K562 (cell line): ENCODE data around the gene MAZ. TPM values are rescaled to one million over a fixed set of nuclear protein-coding genes. Genes with fewer than 3 reads are reported as not detected.

Experiments
- ATAC-seq: fragments of 200-7000 bp; cut with Tn5 transposase; 3 replicates; pipeline ENCODE4 v1.9.1; 2020; ENCODE audit warnings: moderate library complexity
- BruUV-seq: library from RNA; stranded (reverse); fragments of 400-500 nt; replicated peaks from 2 replicates; lab custom pipeline; 2021; lab: Mats Ljungman, UMichigan
- CTCF ChIA-PET: fragments of 300-600 bp; formaldehyde crosslinking; extraction: SDS; loops from one replicate; lab custom pipeline; 2021; ENCODE audit warnings: low intra/inter-chr PET ratio; lab: Yijun Ruan, JAX
- POLR2A ChIA-PET: fragments of 300-600, 350-650 bp; sonication (Branson Sonifier 250); formaldehyde crosslinking; extraction: SDS; loops from one replicate; lab custom pipeline; 2021; ENCODE audit warnings: antibody characterized with exemption, inconsistent platforms; lab: Yijun Ruan, JAX
- DNase-seq, 4 experiments: peaks; one replicate each; pipeline versions ENCODE4 v3.0.0 to v3.0.0-alpha.2; 2011 to 2018; ENCODE audit warnings: low spot score in 3 of 4, mixed read lengths in 3 of 4; ENCODE audit errors: extremely low read depth in 1 of 4
- FAIRE-seq: peaks from 2 replicates; lab custom pipeline; 2011; peaks lifted over from hg19 to GRCh38; lab: Jason Lieb, UNC
- H2AFZ ChIP-seq: 2 replicates; pipeline ENCODE4 v1.6.0; 2011; ENCODE audit warnings: low read depth, low read length, control low read depth, inconsistent platforms
- H3K27ac ChIP-seq: fragments of 200-600 bp; 3 replicates; pipeline ENCODE4 v1.8.0; 2011; ENCODE audit warnings: low read depth, mild to moderate bottlenecking, control low read depth, inconsistent platforms, low read length, moderate library complexity, mixed read lengths; ENCODE audit errors: extremely low read depth
- H3K27me3 ChIP-seq, 2 experiments: fragments of 300-600 bp in 1 of 2; 2 replicates in 1 of 2; 3 replicates in 1 of 2; pipeline versions ENCODE4 v1.6.0 to v1.8.0; 2011; ENCODE audit warnings: inconsistent platforms in 2 of 2, low read length in 2 of 2, mild to moderate bottlenecking in 1 of 2, mixed read lengths in 1 of 2, moderate library complexity in 1 of 2; ENCODE audit not compliant: control insufficient read depth in 2 of 2, insufficient read depth in 2 of 2
- H3K36me3 ChIP-seq: fragments of 300-600 bp; 3 replicates; pipeline ENCODE4 v1.8.0; 2011; ENCODE audit warnings: mild to moderate bottlenecking, low read length, inconsistent platforms; ENCODE audit not compliant: control insufficient read depth, insufficient read depth
- H3K4me1 ChIP-seq, 2 experiments: fragments of 200-600 bp in 1 of 2; replicated peaks in 1 of 2; 2 replicates in 1 of 2; 3 replicates in 1 of 2; pipeline versions ENCODE4 v1.5.1 to v1.8.0; 2011; ENCODE audit warnings: inconsistent platforms in 2 of 2, low read length in 2 of 2, mild to moderate bottlenecking in 1 of 2, mixed read lengths in 1 of 2, moderate library complexity in 1 of 2; ENCODE audit not compliant: control insufficient read depth in 2 of 2, insufficient read depth in 2 of 2
- H3K4me2 ChIP-seq: 2 replicates; pipeline ENCODE4 v1.6.1; 2011; ENCODE audit warnings: low read length, control low read depth, inconsistent platforms, mixed read lengths; ENCODE audit not compliant: insufficient read depth
- H3K4me3 ChIP-seq: fragments of 200-600 bp; sonication (generic), shearing (Covaris generic); 2 replicates; pipeline ENCODE4 v1.5.1; 2016; ENCODE audit warnings: control low read depth, inconsistent platforms
- H3K79me2 ChIP-seq: fragments of 200-600 bp; 3 replicates; pipeline ENCODE4 v1.8.0; 2011; ENCODE audit warnings: low read length, inconsistent platforms; ENCODE audit not compliant: control insufficient read depth, insufficient read depth
- H3K9ac ChIP-seq, 2 experiments: 2 replicates each; pipeline versions ENCODE4 v1.6.0 to v1.6.1; 2011; ENCODE audit warnings: low read depth in 2 of 2, low read length in 2 of 2, control low read depth in 1 of 2, inconsistent platforms in 1 of 2, mild to moderate bottlenecking in 1 of 2, mixed read lengths in 1 of 2; ENCODE audit not compliant: insufficient read depth in 1 of 2
- H3K9me1 ChIP-seq: one replicate; pipeline ENCODE4 v1.6.0; 2011; ENCODE audit warnings: inconsistent platforms, mild to moderate bottlenecking, low read length, moderate library complexity; ENCODE audit not compliant: control insufficient read depth, insufficient read depth
- H3K9me3 ChIP-seq: replicated peaks from 2 replicates; pipeline ENCODE4 v1.5.1; 2011; ENCODE audit warnings: low read depth, low read length, inconsistent platforms; ENCODE audit not compliant: control insufficient read depth, insufficient read depth
- H4K20me1 ChIP-seq: replicated peaks from 2 replicates; pipeline ENCODE4 v1.6.1; 2011; ENCODE audit warnings: low read length, inconsistent platforms, mixed read lengths; ENCODE audit not compliant: control insufficient read depth, insufficient read depth
- ESRRB ChIP-seq: fragments of 250-450 bp; sonication (Bioruptor Pico); IDR thresholded peaks from 2 replicates; pipeline ENCODE4 v1.5.0; 2020; ENCODE audit warnings: mild to moderate bottlenecking, moderate library complexity, borderline replicate concordance
- ILK ChIP-seq: fragments of 450-650 bp; IDR thresholded peaks from 2 replicates; pipeline ENCODE4 v1.6.1; 2016; ENCODE audit warnings: missing genetic modification characterization, low read depth, mild to moderate bottlenecking, missing compliant biosample characterization, moderate library complexity, borderline replicate concordance
- RBM34 ChIP-seq: fragments of 200-400 bp; formaldehyde crosslinking; IDR thresholded peaks from 2 replicates; pipeline ENCODE4 v1.6.1; 2018; ENCODE audit warnings: low read length, borderline replicate concordance; ENCODE audit not compliant: insufficient read depth
- RHOXF2B ChIP-seq: fragments of 250-450 bp; sonication (Bioruptor Pico); conservative IDR thresholded peaks from 2 replicates; pipeline ENCODE4 v1.5.1; 2021
- TARDBP ChIP-seq: fragments of 450-650 bp; IDR thresholded peaks from 2 replicates; pipeline ENCODE4 v1.6.1; 2016
- YY1 ChIP-seq, 3 experiments: IDR thresholded peaks; 2 replicates each; pipeline ENCODE4 v1.6.1; 2011; ENCODE audit warnings: low read length in 2 of 3, mild to moderate bottlenecking in 2 of 3, moderate library complexity in 2 of 3, borderline replicate concordance in 1 of 3, control low read depth in 1 of 3, low read depth in 1 of 3; ENCODE audit not compliant: insufficient read depth in 3 of 3, insufficient replicate concordance in 2 of 3, control insufficient read depth in 1 of 3, insufficient read length in 1 of 3; ENCODE audit errors: extremely low read depth in 1 of 3
- WGBS: fragments of 100-300 bp; shearing (Covaris generic); methylation state at CpG from one replicate; pipeline ENCODE4 v1.1.6; 2016; ENCODE audit warnings: low coverage, mixed read lengths; ENCODE audit not compliant: insufficient coverage; ENCODE audit errors: missing lambda C conversion rate; 5-methylcytosine and 5-hydroxymethylcytosine counted together
- in situ Hi-C: fragments of 300-500 bp; cut with MboI; formaldehyde crosslinking; loops from 4 replicates; pipeline ENCODE4 v1.15.0; 2018; ENCODE audit warnings: inconsistent platforms, mixed read lengths
- intact Hi-C: fragments of 100-400 bp; cut with micrococcal nuclease; formaldehyde crosslinking; loops from 2 replicates; pipeline ENCODE4 v1.14.2; 2022
- polyA plus RNA-seq, 8 experiments: library from polyadenylated mRNA; depleted of rRNA in 4 of 8; stranded (reverse) in 5 of 8; unstranded in 3 of 8; fragments of >200 nt; fragmentation: Nextera tagmentation in 2 of 8; fragmentation: Illumina TruSeq in 1 of 8; extraction: Ambion mirVana in 2 of 8; extraction: Trizol in 1 of 8; gene quantifications; 2 replicates each; pipeline versions ENCODE4 v1.2.1 to v1.2.3, GENCODE V29; 2011 to 2014; ENCODE audit warnings: inconsistent platforms in 1 of 8, missing spikeins in 1 of 8
- total RNA-seq, 7 experiments: library from RNA; depleted of rRNA in 6 of 7; stranded (reverse); fragments of >200 nt in 6 of 7; fragmentation: Illumina TruSeq in 2 of 7; extraction: Trizol in 2 of 7; gene quantifications; 2 replicates each; pipeline versions ENCODE4 v1.2.1 to v1.2.3, GENCODE V29; 2011 to 2021; ENCODE audit warnings: low replicate concordance in 1 of 7
- TF ChIP-seq, protein P1 (sequence below): fragments of 250-450 bp; sonication (Bioruptor Pico); IDR thresholded peaks from 2 replicates; pipeline ENCODE4 v1.4.0; 2020; ENCODE audit warnings: mild to moderate bottlenecking, moderate library complexity
- TF ChIP-seq, protein P2 (sequence below): fragments of 250-450 bp; sonication (Bioruptor Pico); IDR thresholded peaks from 2 replicates; pipeline ENCODE4 v1.4.0; 2020; ENCODE audit warnings: mild to moderate bottlenecking, moderate library complexity, borderline replicate concordance

The MAZ gene
- total and polyA plus RNA-seq, 9 of the 15 experiments (the other 6 are each of a cell fraction or from before 2014, with no cell fraction given) = 45.4 to 532 (median 250) TPM

DNA sequence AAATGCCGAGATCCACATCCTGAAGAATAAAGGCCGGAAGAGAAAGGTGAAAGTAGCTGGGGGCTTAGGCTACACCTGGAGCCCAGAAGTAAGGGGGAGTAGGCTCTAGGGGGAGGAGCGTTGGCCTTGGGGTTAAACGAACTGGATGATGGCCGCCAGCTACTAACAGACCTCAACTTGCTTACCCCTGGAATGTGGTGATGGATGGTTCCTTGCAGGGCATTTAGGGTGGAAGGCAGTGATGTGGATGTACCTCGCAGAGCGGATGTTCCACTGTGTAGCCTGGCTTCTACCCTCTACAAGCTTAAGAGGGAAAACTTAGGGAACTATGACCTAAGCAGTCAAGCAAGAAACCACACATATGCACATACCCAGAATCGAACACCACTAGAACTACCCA, 2.3 kb upstream of the MAZ start:
- WGBS = 73% methylated on average over 8 of the region's 8 CpGs
- no peak for DNase-seq
- H2AFZ ChIP-seq = no peak overlapping the region
- no peak for ATAC-seq
- TF ChIP-seq, protein P1, sequence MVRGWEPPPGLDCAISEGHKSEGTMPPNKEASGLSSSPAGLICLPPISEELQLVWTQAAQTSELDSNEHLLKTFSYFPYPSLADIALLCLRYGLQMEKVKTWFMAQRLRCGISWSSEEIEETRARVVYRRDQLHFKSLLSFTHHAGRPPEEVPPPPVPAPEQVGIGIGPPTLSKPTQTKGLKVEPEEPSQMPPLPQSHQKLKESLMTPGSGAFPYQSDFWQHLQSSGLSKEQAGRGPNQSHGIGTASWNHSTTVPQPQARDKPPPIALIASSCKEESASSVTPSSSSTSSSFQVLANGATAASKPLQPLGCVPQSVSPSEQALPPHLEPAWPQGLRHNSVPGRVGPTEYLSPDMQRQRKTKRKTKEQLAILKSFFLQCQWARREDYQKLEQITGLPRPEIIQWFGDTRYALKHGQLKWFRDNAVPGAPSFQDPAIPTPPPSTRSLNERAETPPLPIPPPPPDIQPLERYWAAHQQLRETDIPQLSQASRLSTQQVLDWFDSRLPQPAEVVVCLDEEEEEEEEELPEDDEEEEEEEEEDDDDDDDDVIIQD (CRISPR knock-in tag) = no peak
- TF ChIP-seq RBM34 (no peak), YY1 (IDR thresholded peaks at IDR 0.05; ENCODE audit: borderline replicate concordance in 1 of 3, control insufficient read depth in 1 of 3, extremely low read depth in 1 of 3, insufficient read depth in 3 of 3, insufficient read length in 1 of 3, insufficient replicate concordance in 2 of 3, low read depth in 1 of 3, low read length in 2 of 3) (peak in 1 of 3 experiments; percentile 51), TARDBP (no peak), ILK (tag) (no peak), ESRRB (no peak), RHOXF2B (CRISPR knock-in tag) (no peak)
- TF ChIP-seq, protein P2, sequence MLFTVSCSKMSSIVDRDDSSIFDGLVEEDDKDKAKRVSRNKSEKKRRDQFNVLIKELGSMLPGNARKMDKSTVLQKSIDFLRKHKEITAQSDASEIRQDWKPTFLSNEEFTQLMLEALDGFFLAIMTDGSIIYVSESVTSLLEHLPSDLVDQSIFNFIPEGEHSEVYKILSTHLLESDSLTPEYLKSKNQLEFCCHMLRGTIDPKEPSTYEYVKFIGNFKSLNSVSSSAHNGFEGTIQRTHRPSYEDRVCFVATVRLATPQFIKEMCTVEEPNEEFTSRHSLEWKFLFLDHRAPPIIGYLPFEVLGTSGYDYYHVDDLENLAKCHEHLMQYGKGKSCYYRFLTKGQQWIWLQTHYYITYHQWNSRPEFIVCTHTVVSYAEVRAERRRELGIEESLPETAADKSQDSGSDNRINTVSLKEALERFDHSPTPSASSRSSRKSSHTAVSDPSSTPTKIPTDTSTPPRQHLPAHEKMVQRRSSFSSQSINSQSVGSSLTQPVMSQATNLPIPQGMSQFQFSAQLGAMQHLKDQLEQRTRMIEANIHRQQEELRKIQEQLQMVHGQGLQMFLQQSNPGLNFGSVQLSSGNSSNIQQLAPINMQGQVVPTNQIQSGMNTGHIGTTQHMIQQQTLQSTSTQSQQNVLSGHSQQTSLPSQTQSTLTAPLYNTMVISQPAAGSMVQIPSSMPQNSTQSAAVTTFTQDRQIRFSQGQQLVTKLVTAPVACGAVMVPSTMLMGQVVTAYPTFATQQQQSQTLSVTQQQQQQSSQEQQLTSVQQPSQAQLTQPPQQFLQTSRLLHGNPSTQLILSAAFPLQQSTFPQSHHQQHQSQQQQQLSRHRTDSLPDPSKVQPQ (CRISPR knock-in tag) = no peak
- TF ChIP-seq, all 486 proteins: peak for 1
- CTCF ChIA-PET = no interaction called here
- BruUV-seq = no TSS peak
- Histone ChIP-seq H3K9me1 (no peaks in the 10 kb centered on the region), H3K4me1 (peaks cover 20 to 30% of the 10 kb centered on the region in 2 experiments; a peak in 4 of 5 replicates), H3K27ac (peak overlapping the region; percentile 99), H3K9me3 (no peaks in the 10 kb centered on the region), H3K9ac (peak overlapping the region; percentile 32 to 92; a peak in 3 of 4 replicates), H3K4me3 (0 out of 2 replicates have a peak overlapping the region, but pooled peaks have one; percentile 59), H4K20me1 (peaks cover 10% of the 10 kb centered on the region; the same call in 1 of the 2 replicates), H3K4me2 (peak overlapping the region; percentile 90), H3K36me3 (peaks cover 70% of the 10 kb centered on the region), H3K79me2 (peaks cover 30% of the 10 kb centered on the region), H3K27me3 (no peaks in the 10 kb centered on the region)
- no peak for FAIRE-seq
- intact Hi-C loops (no loop called here), in situ Hi-C loops (no loop called here)
- POLR2A ChIA-PET = interaction anchor here (0.5 to 6.0 kb wide), 12 partner anchors 12 to 796 kb away, joined by 3 to 114 read pairs (median 3); partner anchors contain the start of genes ALDOA, KIF22 and PAGR1
